SK-N-MC (cell line): ENCODE data around the gene CPT1B.

Source experiments
- EZH2 ChIP-seq: fragments of 200-600 bp; sonication (generic); IDR thresholded peaks from one replicate; pipeline ENCODE4 v1.6.1; 2017; ENCODE audit warnings: antibody characterized with exemption
- POLR2AphosphoS5 ChIP-seq: IDR thresholded peaks from 2 replicates; pipeline ENCODE4 v1.6.1; 2012; ENCODE audit warnings: mild to moderate bottlenecking, low read depth, low read length, borderline replicate concordance

- TF ChIP-seq POLR2AphosphoS5 (no peak), EZH2 (no peak)
Observed at GRCh38 chr22:50605613-50606074, 27.4 kb upstream of the CPT1B start.
